Esophagus muscularis mucosa (tissue), 4 donors: ENCODE results near the gene RELT. TPM values are rescaled to one million over a fixed set of nuclear protein-coding genes. Genes with fewer than 3 reads are reported as not detected.

ENCODE experiments used
- DNase-seq: peaks from one replicate; pipeline ENCODE4 v3.0.0-alpha.2; 2017; ENCODE audit errors: extremely low spot score
- H3K27ac ChIP-seq, 4 donors: fragments of 200-600 bp; sonication (generic); replicated peaks in 1 of 4; 1 replicate in 3 of 4; 2 replicates in 1 of 4; pipeline ENCODE4 v1.5.1; 2016 to 2019; ENCODE audit warnings: mild to moderate bottlenecking in 1 of 4
- H3K27me3 ChIP-seq, 4 donors: fragments of 200-600 bp; sonication (generic); one replicate each; pipeline versions ENCODE4 v1.5.1 to v1.6.0; 2016 to 2019
- H3K36me3 ChIP-seq, 4 donors: fragments of 200-600 bp; sonication (generic); one replicate each; pipeline ENCODE4 v1.5.1; 2016 to 2019
- H3K4me1 ChIP-seq, 4 donors: fragments of 200-600 bp; sonication (generic); one replicate each; pipeline ENCODE4 v1.5.1; 2016 to 2019
- H3K4me3 ChIP-seq, 4 donors: fragments of 200-600 bp; sonication (generic); 1 replicate in 2 of 4; 2 replicates in 2 of 4; pipeline ENCODE4 v1.5.1; 2016 to 2019; ENCODE audit warnings: mild to moderate bottlenecking in 4 of 4, moderate library complexity in 1 of 4
- H3K9me3 ChIP-seq, 4 donors: fragments of 200-600 bp; sonication (generic); 1 replicate in 3 of 4; 2 replicates in 1 of 4; pipeline ENCODE4 v1.5.1; 2016 to 2019
- CTCF ChIP-seq, 3 experiments: fragments of 200-600 bp in 2 of 3; fragments of 450-650 bp in 1 of 3; sonication (generic) in 2 of 3; IDR thresholded peaks; one replicate each; pipeline ENCODE4 v1.5.1; 2017 to 2019; ENCODE audit warnings: antibody characterized with exemption in 3 of 3, mild to moderate bottlenecking in 2 of 3, moderate library complexity in 1 of 3
- EP300 ChIP-seq: sonication (generic); formaldehyde crosslinking; IDR thresholded peaks from one replicate; pipeline ENCODE4 v1.6.1; 2017; ENCODE audit warnings: antibody characterized with exemption
- POLR2A ChIP-seq: fragments of 450-650 bp; IDR thresholded peaks from one replicate; pipeline ENCODE4 v1.6.1; 2017; ENCODE audit warnings: antibody characterized with exemption, moderate library complexity, mild to moderate bottlenecking, low read depth
- POLR2AphosphoS5 ChIP-seq, 2 donors: sonication (generic); formaldehyde crosslinking; IDR thresholded peaks; one replicate each; pipeline ENCODE4 v1.6.1; 2017; ENCODE audit warnings: antibody characterized with exemption in 2 of 2
- WGBS: methylation state at CpG from one replicate; pipeline ENCODE4 v1.1.5; 2018; 5-methylcytosine and 5-hydroxymethylcytosine counted together
- intact Hi-C: fragments of 100-400 bp; cut with DNase I; formaldehyde crosslinking; loops from one replicate; pipeline ENCODE4 v1.15.1; 2023
- total RNA-seq, 4 donors: library from RNA; depleted of rRNA; stranded (reverse); fragments of >200 nt; gene quantifications; one replicate each; pipeline versions ENCODE4 v1.1.0 to v1.2.1, GENCODE V29; 2016

RELT gene
- total RNA-seq, 4 donors from 2014 or later = 1.2 to 7.8 (median 2.2) TPM

GRCh38 chr11:73335204-73335923 is 40.8 kb upstream of the RELT start:
- WGBS = 0% methylated on average over 3 of the region's 4 CpGs
- peak; percentile 36 to 70 for TF ChIP-seq POLR2AphosphoS5 (IDR thresholded peaks at IDR 0.05)
- TF ChIP-seq EP300 = no peak
- TF ChIP-seq CTCF (IDR thresholded peaks at IDR 0.05) = peak in 2 of 3 experiments; percentile 99 to 100
- Histone ChIP-seq H3K27me3 (no peaks in the 10 kb centered on the region), H3K9me3 (no peaks in the 10 kb centered on the region), H3K27ac (peak overlapping the region; percentile 77 to 90 (median 82)), H3K36me3 (no peaks in the 10 kb centered on the region), H3K4me3 (peak overlapping the region in 1 of 4 donors; percentile 3), H3K4me1 (peaks cover 70 to 100% (median 100%) of the 10 kb centered on the region in 4 donors)
- no peak for DNase-seq
- intact Hi-C loops = loop anchor here (1.0 kb wide), 1 partner anchor 28 kb away; no protein-coding TSS in a partner anchor

- H3K4me1 ChIP-seq = peaks cover 50 to 100% (median 100%) of the 10 kb centered on the region in 4 donors
- WGBS = 86% methylated on average over 2 of the region's 2 CpGs
- peak overlapping the region; percentile 70 to 90 (median 82) for H3K27ac ChIP-seq
- H3K27me3 ChIP-seq = no peaks in the 10 kb centered on the region
- intact Hi-C loops = no loop called here
- no peaks in the 10 kb centered on the region for H3K36me3 ChIP-seq
- H3K9me3 ChIP-seq = no peaks in the 10 kb centered on the region
- H3K4me3 ChIP-seq = no peak overlapping the region
- DNase-seq = no peak
- TF ChIP-seq POLR2A (no peak), CTCF (IDR thresholded peaks at IDR 0.05) (no peak), POLR2AphosphoS5 (IDR thresholded peaks at IDR 0.05) (no peak), EP300 (no peak)
Observed at GRCh38 chr11:73337846-73338245, 38.4 kb upstream of the RELT start.

GRCh38 chr11:73338279-73338678 is 37.9 kb upstream of the RELT start:
- DNase-seq = no peak
- Histone ChIP-seq H3K4me3 (no peak overlapping the region), H3K4me1 (peaks cover 50 to 100% (median 100%) of the 10 kb centered on the region in 4 donors), H3K27me3 (no peaks in the 10 kb centered on the region), H3K36me3 (no peaks in the 10 kb centered on the region), H3K27ac (peak overlapping the region; percentile 70 to 90 (median 82)), H3K9me3 (no peaks in the 10 kb centered on the region)
- intact Hi-C loops = no loop called here
- 83% methylated on average over 1 of the region's 4 CpGs for WGBS
- TF ChIP-seq POLR2A = no peak
- TF ChIP-seq POLR2AphosphoS5 (IDR thresholded peaks at IDR 0.05) = peak; percentile 82 to 83
- TF ChIP-seq EP300 = peak; percentile 73

- Histone ChIP-seq H3K27me3 (no peaks in the 10 kb centered on the region), H3K27ac (peak overlapping the region; percentile 70 to 90 (median 82)), H3K4me1 (peaks cover 50 to 100% (median 100%) of the 10 kb centered on the region in 4 donors), H3K4me3 (no peak overlapping the region), H3K36me3 (no peaks in the 10 kb centered on the region), H3K9me3 (no peaks in the 10 kb centered on the region)
- WGBS = 61% methylated on average over 3 of the region's 3 CpGs
- intact Hi-C loops = no loop called here
- DNase-seq = no peak
- TF ChIP-seq POLR2AphosphoS5 (IDR thresholded peaks at IDR 0.05) (no peak), POLR2A (no peak), CTCF (IDR thresholded peaks at IDR 0.05) (no peak), EP300 (no peak)
Observed at GRCh38 chr11:73340164-73340563, 36.0 kb upstream of the RELT start.

- TF ChIP-seq POLR2AphosphoS5 (IDR thresholded peaks at IDR 0.05) = no peak
- TF ChIP-seq CTCF (IDR thresholded peaks at IDR 0.05) = peak in 1 of 3 experiments; percentile 16
- no peak for DNase-seq
- intact Hi-C loops = no loop called here
Observed at GRCh38 chr11:73342633-73343032, 33.6 kb upstream of the RELT start.

More at GRCh38 chr11:73342633-73343032, 33.6 kb upstream of the RELT start:
- no peaks in the 10 kb centered on the region for H3K27me3 ChIP-seq
- H3K4me3 ChIP-seq = peak overlapping the region; percentile 48 to 62 (median 58)
- peaks cover 0 to 13% (median 10%) of the 10 kb centered on the region in 4 donors for H3K36me3 ChIP-seq
- H3K4me1 ChIP-seq = peaks cover 45 to 93% (median 91%) of the 10 kb centered on the region in 4 donors
- peak overlapping the region in 3 of 4 donors; percentile 65 to 90 (median 68) for H3K27ac ChIP-seq
- WGBS = 23% methylated on average over 23 of the region's 54 CpGs
- H3K9me3 ChIP-seq = no peaks in the 10 kb centered on the region
